CD14-positive monocyte (primary cell): ENCODE data around the gene LRP2BP. TPM values are rescaled to one million over a fixed set of nuclear protein-coding genes. Genes with fewer than 3 reads are reported as not detected.
A peak's percentile ranks its signal among the peaks of the same experiment; 100 is the strongest.

ENCODE experiments used
- DNase-seq, 3 donors: peaks; one replicate each; pipeline ENCODE4 v3.0.0-alpha.2; 2011 to 2022
- H2AFZ ChIP-seq: 2 replicates; pipeline ENCODE4 v1.6.0; 2012; ENCODE audit warnings: mild to moderate bottlenecking, low read depth, low read length, inconsistent platforms; ENCODE audit not compliant: insufficient read depth, poor library complexity, severe bottlenecking
- H3K27ac ChIP-seq, 2 donors: 1 replicate in 1 of 2; 2 replicates in 1 of 2; pipeline ENCODE4 v1.5.1; 2012 to 2013; ENCODE audit warnings: low read length in 2 of 2, control low read depth in 1 of 2, inconsistent platforms in 1 of 2, low read depth in 1 of 2, mild to moderate bottlenecking in 1 of 2
- H3K27me3 ChIP-seq, 2 donors: one replicate each; pipeline versions ENCODE4 v1.6.0 to v1.6.1; 2011 to 2013; ENCODE audit warnings: low read length in 2 of 2; ENCODE audit not compliant: control insufficient read depth in 2 of 2, insufficient read depth in 2 of 2
- H3K36me3 ChIP-seq, 2 donors: replicated peaks in 1 of 2; 1 replicate in 1 of 2; 2 replicates in 1 of 2; pipeline versions ENCODE4 v1.5.1 to v1.6.1; 2012 to 2013; ENCODE audit warnings: low read length in 2 of 2, control low read depth in 1 of 2, inconsistent platforms in 1 of 2, mild to moderate bottlenecking in 1 of 2; ENCODE audit not compliant: insufficient read depth in 2 of 2, control insufficient read depth in 1 of 2
- H3K4me1 ChIP-seq, 2 donors: 1 replicate in 1 of 2; 2 replicates in 1 of 2; pipeline versions ENCODE4 v1.5.1 to v1.6.1; 2012 to 2013; ENCODE audit warnings: low read length in 2 of 2, control low read depth in 1 of 2, inconsistent platforms in 1 of 2, mild to moderate bottlenecking in 1 of 2, moderate library complexity in 1 of 2; ENCODE audit not compliant: insufficient read depth in 2 of 2, control insufficient read depth in 1 of 2
- H3K4me2 ChIP-seq: replicated peaks from 2 replicates; pipeline ENCODE3; 2012; ENCODE audit warnings: low read length, moderate library complexity, mild to moderate bottlenecking; ENCODE audit not compliant: poor library complexity, severe bottlenecking; ENCODE audit errors: extremely low read depth
- H3K4me3 ChIP-seq, 3 experiments: fragments of 200-600 bp in 1 of 3; sonication (generic) in 1 of 3; replicated peaks in 1 of 3; 1 replicate in 2 of 3; 2 replicates in 1 of 3; pipeline ENCODE4 v1.5.1; 2011 to 2013; ENCODE audit warnings: low read length in 3 of 3, mild to moderate bottlenecking in 3 of 3, control low read depth in 2 of 3, low read depth in 2 of 3, inconsistent platforms in 1 of 3, moderate library complexity in 1 of 3
- H3K79me2 ChIP-seq: 2 replicates; pipeline ENCODE4 v1.6.0; 2012; ENCODE audit warnings: mild to moderate bottlenecking, control low read depth, inconsistent platforms, low read length, moderate library complexity; ENCODE audit not compliant: insufficient read depth
- H3K9ac ChIP-seq: 2 replicates; pipeline ENCODE4 v1.6.0; 2017; ENCODE audit warnings: low read length, mild to moderate bottlenecking; ENCODE audit not compliant: insufficient read depth, poor library complexity, severe bottlenecking
- H3K9me3 ChIP-seq, 2 donors: replicated peaks in 1 of 2; 1 replicate in 1 of 2; 2 replicates in 1 of 2; pipeline versions ENCODE4 v1.5.1 to v1.6.1; 2012 to 2013; ENCODE audit warnings: low read length in 2 of 2, control low read depth in 1 of 2; ENCODE audit not compliant: control insufficient read depth in 1 of 2, insufficient read depth in 1 of 2
- H4K20me1 ChIP-seq: 2 replicates; pipeline ENCODE4 v1.6.0; 2012; ENCODE audit warnings: mild to moderate bottlenecking, low read length, control low read depth, moderate library complexity; ENCODE audit not compliant: insufficient read depth
- H3K27ac Mint-ChIP-seq, 7 donors: one replicate each; pipeline ENCODE4 v1.8.0; 2020; ENCODE audit warnings: mild to moderate bottlenecking in 7 of 7, mixed read lengths in 7 of 7, moderate library complexity in 6 of 7, inconsistent platforms in 2 of 7
- H3K27me3 Mint-ChIP-seq, 3 donors: one replicate each; pipeline ENCODE4 v1.8.0; 2021 to 2022; ENCODE audit warnings: low read depth in 3 of 3, mild to moderate bottlenecking in 3 of 3, mixed read lengths in 3 of 3, moderate library complexity in 3 of 3, inconsistent platforms in 1 of 3
- H3K36me3 Mint-ChIP-seq, 2 donors: one replicate each; pipeline ENCODE4 v1.8.0; 2020; ENCODE audit warnings: mixed read lengths in 2 of 2, inconsistent platforms in 1 of 2, mild to moderate bottlenecking in 1 of 2
- H3K4me1 Mint-ChIP-seq: one replicate; pipeline ENCODE4 v1.8.0; 2020; ENCODE audit warnings: mild to moderate bottlenecking, mixed read lengths
- H3K4me3 Mint-ChIP-seq, 2 donors: one replicate each; pipeline ENCODE4 v1.8.0; 2020; ENCODE audit warnings: mild to moderate bottlenecking in 2 of 2, mixed read lengths in 2 of 2, moderate library complexity in 1 of 2
- H3K9me3 Mint-ChIP-seq, 7 donors: one replicate each; pipeline ENCODE4 v1.8.0; 2020 to 2022; ENCODE audit warnings: mixed read lengths in 7 of 7, mild to moderate bottlenecking in 6 of 7, moderate library complexity in 6 of 7, inconsistent platforms in 2 of 7
- CTCF ChIP-seq: fragments of 200-600 bp; IDR thresholded peaks from one replicate; pipeline ENCODE4 v1.8.0; 2022; ENCODE audit warnings: antibody characterized with exemption, mild to moderate bottlenecking
- WGBS: methylation state at CpG from one replicate; pipeline ENCODE4 v1.1.5; 2013; ENCODE audit warnings: missing lambda C conversion rate; ENCODE audit not compliant: insufficient coverage; 5-methylcytosine and 5-hydroxymethylcytosine counted together
- intact Hi-C, 2 donors: fragments of 100-400 bp; cut with micrococcal nuclease; formaldehyde crosslinking; loops; one replicate each; pipeline versions ENCODE4 v1.15.0 to v1.15.1; 2023
- polyA plus RNA-seq, 3 donors: library from polyadenylated mRNA; depleted of rRNA in 1 of 3; unstranded in 2 of 3; stranded (reverse) in 1 of 3; fragments of 300-500 nt in 2 of 3; fragments of >200 nt in 1 of 3; fragmentation: Illumina TruSeq in 2 of 3; gene quantifications; 1 replicate in 2 of 3; 2 replicates in 1 of 3; pipeline ENCODE4 v1.2.3, GENCODE V29; 2012 to 2021

The LRP2BP gene
- polyA plus RNA-seq, 3 donors, result 0.04 to 0.10 (median 0.09) TPM

- Mint-ChIP-seq H3K36me3 (peaks cover 33 to 45% of the 10 kb centered on the region in 2 donors), H3K4me1 (peaks cover 13% of the 10 kb centered on the region), H3K4me3 (peak overlapping the region in 1 of 2 donors; percentile 42), H3K9me3 (peaks cover 0 to 3% (median 1%) of the 10 kb centered on the region in 7 donors), H3K27ac (peak overlapping the region in 4 of 7 donors; percentile 6 to 73 (median 33)), H3K27me3 (no peaks in the 10 kb centered on the region)
- Histone ChIP-seq H3K9me3 (no peaks in the 10 kb centered on the region), H3K9ac (no peak overlapping the region), H3K79me2 (no peaks in the 10 kb centered on the region), H3K27me3 (no peaks in the 10 kb centered on the region), H3K27ac (peak overlapping the region in 1 of 2 donors; percentile 59), H2AFZ (no peak overlapping the region), H3K4me1 (peaks cover 0 to 13% of the 10 kb centered on the region in 2 donors), H3K4me2 (peak overlapping the region; percentile 13), H3K36me3 (peaks cover 24 to 59% of the 10 kb centered on the region in 2 donors), H3K4me3 (peak overlapping the region in 1 of 3 experiments; percentile 17), H4K20me1 (no peaks in the 10 kb centered on the region)
- no peak for DNase-seq
- intact Hi-C loops, result no loop called here
- no peak for TF ChIP-seq CTCF
- no CpG with 5 or more reads among the region's 5 CpGs for WGBS
These were observed 16.1 kb upstream of the LRP2BP start for GRCh38 chr4:185411849-185412248.

- Histone ChIP-seq H3K36me3 (peaks cover 15 to 50% of the 10 kb centered on the region in 2 donors), H3K9ac (no peak overlapping the region), H3K9me3 (no peaks in the 10 kb centered on the region), H2AFZ (no peak overlapping the region), H3K4me1 (peaks cover 4 to 17% of the 10 kb centered on the region in 2 donors), H3K27me3 (no peaks in the 10 kb centered on the region), H3K4me3 (no peak overlapping the region), H4K20me1 (no peaks in the 10 kb centered on the region), H3K4me2 (no peak overlapping the region), H3K27ac (no peak overlapping the region), H3K79me2 (no peaks in the 10 kb centered on the region)
- 100% methylated on average over 1 of the region's 2 CpGs for WGBS
- intact Hi-C loops, result no loop called here
- Mint-ChIP-seq H3K36me3 (peaks cover 34 to 59% of the 10 kb centered on the region in 2 donors), H3K27ac (no peak overlapping the region), H3K27me3 (no peaks in the 10 kb centered on the region), H3K4me1 (peaks cover 24% of the 10 kb centered on the region), H3K9me3 (peaks cover 0 to 3% (median 1%) of the 10 kb centered on the region in 7 donors), H3K4me3 (no peak overlapping the region)
- no peak for DNase-seq
- no peak for TF ChIP-seq CTCF
These were observed 12.7 kb upstream of the LRP2BP start for GRCh38 chr4:185408432-185408831.
